Neutrophil (primary cell): ENCODE measurements around the gene DGAT2.

Source experiments
- H3K27ac ChIP-seq: fragments of 200-600 bp; sonication (generic); 2 replicates; pipeline ENCODE4 v1.5.1; 2016; ENCODE audit warnings: mild to moderate bottlenecking, moderate library complexity
- H3K27me3 ChIP-seq: fragments of 200-600 bp; sonication (generic); 2 replicates; pipeline ENCODE4 v1.6.0; 2016; ENCODE audit warnings: mild to moderate bottlenecking
- H3K36me3 ChIP-seq: fragments of 200-600 bp; sonication (generic); 2 replicates; pipeline ENCODE4 v1.5.1; 2017
- H3K4me1 ChIP-seq, 2 experiments: fragments of 200-600 bp in 1 of 2; sonication (generic) in 1 of 2; 1 replicate in 1 of 2; 2 replicates in 1 of 2; pipeline versions ENCODE4 v1.5.1 to v1.6.1; 2013 to 2016; ENCODE audit warnings: low read depth in 1 of 2, low read length in 1 of 2, mild to moderate bottlenecking in 1 of 2, moderate library complexity in 1 of 2; ENCODE audit not compliant: control insufficient read depth in 1 of 2, insufficient read depth in 1 of 2
- H3K4me3 ChIP-seq, 2 experiments: fragments of 200-600 bp in 1 of 2; sonication (generic) in 1 of 2; 1 replicate in 1 of 2; 2 replicates in 1 of 2; pipeline ENCODE4 v1.5.1; 2013 to 2016; ENCODE audit warnings: low read depth in 1 of 2, low read length in 1 of 2, mild to moderate bottlenecking in 1 of 2, moderate library complexity in 1 of 2
- H3K9me3 ChIP-seq: fragments of 200-600 bp; sonication (generic); 2 replicates; pipeline ENCODE4 v1.5.1; 2016
- TF ChIP-seq, protein P1 (sequence below): fragments of 200-600 bp; sonication (generic); IDR thresholded peaks from 2 replicates; pipeline ENCODE4 v1.5.1; 2016; ENCODE audit warnings: antibody characterized with exemption

Gene DGAT2

DNA sequence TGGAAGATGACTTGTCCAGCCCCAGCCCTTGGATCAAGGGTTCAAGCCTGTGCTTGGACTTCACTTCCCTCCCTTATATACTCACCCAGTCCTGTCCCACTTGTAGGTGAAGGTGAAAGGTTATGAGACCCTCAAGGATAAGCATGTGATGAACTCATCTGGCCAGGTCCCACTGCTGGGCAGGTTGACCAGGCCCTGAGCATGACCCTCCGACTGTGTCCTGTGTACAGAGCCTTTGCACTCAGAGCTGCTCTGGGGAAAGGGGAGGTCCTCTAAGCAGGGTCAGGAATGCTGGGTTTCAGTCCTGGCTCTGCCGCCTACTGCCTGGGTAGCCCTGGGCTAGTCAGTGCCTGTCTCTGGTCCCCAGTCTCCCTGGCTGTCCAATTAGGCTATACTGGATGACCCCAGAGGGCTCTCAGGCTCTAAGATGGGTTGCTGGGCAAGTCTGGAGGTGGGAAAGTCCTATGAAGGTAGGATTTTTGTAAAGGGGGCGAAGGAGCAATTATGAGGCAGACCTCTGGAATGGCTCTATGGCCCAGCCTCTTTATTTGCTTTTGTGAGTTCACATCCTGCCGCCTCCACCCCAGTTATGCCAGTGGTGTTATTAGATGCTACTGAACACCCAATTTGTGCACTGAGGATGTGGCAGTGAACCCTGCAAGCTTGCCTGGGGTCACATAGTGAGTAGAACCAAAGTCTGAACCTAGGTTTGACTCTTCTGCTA is 14.1 kb downstream of the DGAT2 start:
- Histone ChIP-seq H3K36me3 (peaks cover 64% of the 10 kb centered on the region), H3K4me3 (no peak overlapping the region), H3K9me3 (no peaks in the 10 kb centered on the region), H3K4me1 (peaks cover 42 to 43% of the 10 kb centered on the region in 2 experiments), H3K27me3 (no peaks in the 10 kb centered on the region), H3K27ac (peak overlapping the region; percentile 2)
- TF ChIP-seq, protein P1, sequence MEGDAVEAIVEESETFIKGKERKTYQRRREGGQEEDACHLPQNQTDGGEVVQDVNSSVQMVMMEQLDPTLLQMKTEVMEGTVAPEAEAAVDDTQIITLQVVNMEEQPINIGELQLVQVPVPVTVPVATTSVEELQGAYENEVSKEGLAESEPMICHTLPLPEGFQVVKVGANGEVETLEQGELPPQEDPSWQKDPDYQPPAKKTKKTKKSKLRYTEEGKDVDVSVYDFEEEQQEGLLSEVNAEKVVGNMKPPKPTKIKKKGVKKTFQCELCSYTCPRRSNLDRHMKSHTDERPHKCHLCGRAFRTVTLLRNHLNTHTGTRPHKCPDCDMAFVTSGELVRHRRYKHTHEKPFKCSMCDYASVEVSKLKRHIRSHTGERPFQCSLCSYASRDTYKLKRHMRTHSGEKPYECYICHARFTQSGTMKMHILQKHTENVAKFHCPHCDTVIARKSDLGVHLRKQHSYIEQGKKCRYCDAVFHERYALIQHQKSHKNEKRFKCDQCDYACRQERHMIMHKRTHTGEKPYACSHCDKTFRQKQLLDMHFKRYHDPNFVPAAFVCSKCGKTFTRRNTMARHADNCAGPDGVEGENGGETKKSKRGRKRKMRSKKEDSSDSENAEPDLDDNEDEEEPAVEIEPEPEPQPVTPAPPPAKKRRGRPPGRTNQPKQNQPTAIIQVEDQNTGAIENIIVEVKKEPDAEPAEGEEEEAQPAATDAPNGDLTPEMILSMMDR = no peak

DNA sequence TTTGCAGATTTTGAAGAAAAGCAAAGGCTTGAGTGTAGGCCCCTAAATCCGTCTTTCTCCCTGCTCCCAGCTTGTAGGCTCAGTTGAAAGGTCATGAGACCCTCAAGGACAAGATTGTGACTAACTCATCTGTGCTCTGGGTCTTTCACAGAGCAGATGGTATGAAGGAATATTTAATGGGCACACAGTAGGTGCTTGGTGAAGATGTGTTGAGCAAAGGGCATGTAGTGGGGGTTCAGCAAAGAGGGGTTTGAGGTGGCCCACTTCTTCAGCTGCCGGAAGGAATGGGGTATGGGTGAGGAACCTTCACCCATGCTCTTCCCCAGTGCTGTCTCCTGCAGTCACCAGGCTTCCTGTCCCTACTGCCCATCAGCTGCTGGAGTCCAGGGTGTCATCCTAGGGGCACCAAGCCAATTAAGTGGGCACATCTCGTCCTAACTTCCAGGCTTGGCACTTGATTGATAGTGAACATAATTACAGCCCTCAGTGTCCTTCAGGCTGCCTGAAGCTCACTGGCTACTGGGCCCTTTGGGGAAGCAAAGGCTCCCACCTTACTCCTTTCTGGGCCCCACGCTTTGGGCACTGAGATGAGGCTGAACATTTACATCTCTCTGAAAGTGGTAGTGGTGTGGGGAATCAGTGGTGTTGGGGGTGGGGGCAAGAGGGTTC is 15.0 kb downstream of the DGAT2 start:
- Histone ChIP-seq H3K9me3 (no peaks in the 10 kb centered on the region), H3K27me3 (no peaks in the 10 kb centered on the region), H3K27ac (no peak overlapping the region), H3K4me1 (peaks cover 34 to 35% of the 10 kb centered on the region in 2 experiments), H3K4me3 (no peak overlapping the region), H3K36me3 (peaks cover 69% of the 10 kb centered on the region)
- TF ChIP-seq, protein P1 = no peak

- Histone ChIP-seq H3K36me3 (peaks cover 74% of the 10 kb centered on the region), H3K9me3 (no peaks in the 10 kb centered on the region), H3K27me3 (no peaks in the 10 kb centered on the region), H3K4me1 (peaks cover 29% of the 10 kb centered on the region in 2 experiments), H3K4me3 (no peak overlapping the region), H3K27ac (peak overlapping the region; percentile 66)
- TF ChIP-seq, protein P1 = no peak
Measured at GRCh38 chr11:75784085-75784478, 15.5 kb downstream of the DGAT2 start.

GRCh38 chr11:75784506-75784905 is 15.9 kb downstream of the DGAT2 start:
- H3K36me3 ChIP-seq = peaks cover 79% of the 10 kb centered on the region
- H3K4me1 ChIP-seq = peaks cover 24 to 25% of the 10 kb centered on the region in 2 experiments
- H3K9me3 ChIP-seq = no peaks in the 10 kb centered on the region
- peak overlapping the region; percentile 66 for H3K27ac ChIP-seq
- TF ChIP-seq, protein P1 = no peak
- H3K4me3 ChIP-seq = no peak overlapping the region
- H3K27me3 ChIP-seq = no peaks in the 10 kb centered on the region

DNA sequence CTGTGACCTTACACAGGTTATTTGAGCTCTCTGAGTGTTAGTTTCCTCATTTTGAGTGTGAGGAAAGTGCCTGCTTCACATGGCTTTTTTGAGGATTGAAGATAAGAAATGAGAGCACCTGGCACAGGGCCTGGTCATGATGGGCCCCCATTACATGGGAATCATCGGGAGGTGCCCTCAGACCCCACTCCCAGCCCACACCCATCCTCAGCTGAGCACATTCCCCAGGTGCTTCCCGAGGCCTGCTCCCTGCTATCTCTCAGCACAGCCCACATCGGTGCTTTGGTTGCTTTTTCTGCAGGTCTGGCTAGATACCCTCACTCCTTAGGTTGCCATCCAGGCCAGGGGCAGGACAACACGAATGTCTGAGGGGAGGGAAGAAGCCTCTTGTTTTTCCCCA is 16.6 kb downstream of the DGAT2 start:
- H3K27me3 ChIP-seq = no peaks in the 10 kb centered on the region
- peaks cover 85% of the 10 kb centered on the region for H3K36me3 ChIP-seq
- H3K9me3 ChIP-seq = no peaks in the 10 kb centered on the region
- TF ChIP-seq, protein P1 = no peak
- peak overlapping the region; percentile 66 for H3K27ac ChIP-seq
- H3K4me1 ChIP-seq = peaks cover 18% of the 10 kb centered on the region in 2 experiments
- H3K4me3 ChIP-seq = no peak overlapping the region
